Measurements from ENCODE around the gene GDPD3.

The GDPD3 gene

GRCh38 chr16:30088832-30089624, 24.3 kb downstream of the GDPD3 start:
- no peak for DNase-seq (ENCODE audit: low read depth in 1 of 2, low spot score in 1 of 2)

GRCh38 chr16:30088237-30088831, 25.0 kb downstream of the GDPD3 start:
- H3K4me3 ChIP-seq (replicated peaks; ENCODE audit: insufficient read depth, low read length) = no peak overlapping the region
- no peaks in the 10 kb centered on the region for H3K27me3 ChIP-seq (ENCODE audit: insufficient read depth, poor library complexity, severe bottlenecking)
- no peak overlapping the region for H3K27ac ChIP-seq (replicated peaks)
- TF ChIP-seq POLR2AphosphoS5 (IDR thresholded peaks at IDR 0.05; ENCODE audit: low read depth) (no peak), GABPA (IDR thresholded peaks at IDR 0.05; ENCODE audit: low read depth) (no peak), CTCF (IDR thresholded peaks at IDR 0.05; ENCODE audit: insufficient read depth, low read length) (no peak), SPI1 (IDR thresholded peaks at IDR 0.05; ENCODE audit: borderline replicate concordance, low read depth) (no peak), REST (IDR thresholded peaks at IDR 0.05; ENCODE audit: insufficient replicate concordance, low read depth) (no peak)
- DNase-seq (ENCODE audit: low read depth in 1 of 2, low spot score in 1 of 2) = no peak

More at GRCh38 chr16:30088832-30089624, 24.3 kb downstream of the GDPD3 start:
- TF ChIP-seq REST (IDR thresholded peaks at IDR 0.05; ENCODE audit: insufficient replicate concordance, low read depth) (no peak), POLR2AphosphoS5 (IDR thresholded peaks at IDR 0.05; ENCODE audit: low read depth) (no peak), SPI1 (IDR thresholded peaks at IDR 0.05; ENCODE audit: borderline replicate concordance, low read depth) (no peak), GABPA (IDR thresholded peaks at IDR 0.05; ENCODE audit: low read depth) (no peak), CTCF (IDR thresholded peaks at IDR 0.05; ENCODE audit: insufficient read depth, low read length) (no peak)
- Histone ChIP-seq H3K4me3 (replicated peaks; ENCODE audit: insufficient read depth, low read length) (no peak overlapping the region), H3K27ac (replicated peaks) (no peak overlapping the region), H3K27me3 (ENCODE audit: insufficient read depth, poor library complexity, severe bottlenecking) (no peaks in the 10 kb centered on the region)

GRCh38 chr16:30087181-30087898, 26.0 kb downstream of the GDPD3 start:
- TF ChIP-seq GABPA (IDR thresholded peaks at IDR 0.05; ENCODE audit: low read depth) = no peak
- peak; percentile 55 for TF ChIP-seq POLR2AphosphoS5 (IDR thresholded peaks at IDR 0.05; ENCODE audit: low read depth)
- no peak for TF ChIP-seq REST (IDR thresholded peaks at IDR 0.05; ENCODE audit: insufficient replicate concordance, low read depth)
- TF ChIP-seq SPI1 (IDR thresholded peaks at IDR 0.05; ENCODE audit: borderline replicate concordance, low read depth) = peak; percentile 92
- TF ChIP-seq CTCF (IDR thresholded peaks at IDR 0.05; ENCODE audit: insufficient read depth, low read length) = no peak
- peak; percentile 75 to 88 for DNase-seq (ENCODE audit: low read depth in 1 of 2, low spot score in 1 of 2)
- Histone ChIP-seq H3K27me3 (ENCODE audit: insufficient read depth, poor library complexity, severe bottlenecking) (no peaks in the 10 kb centered on the region), H3K4me3 (replicated peaks; ENCODE audit: insufficient read depth, low read length) (no peak overlapping the region), H3K27ac (replicated peaks) (peak overlapping the region; percentile 22; the same call in 1 of the 2 replicates)

All from HL-60 (cell line).